Keratinocyte (primary cell): ENCODE measurements around the gene ELL.

Experiments
- CTCF ChIP-seq, 3 experiments: IDR thresholded peaks in 1 of 3; conservative IDR thresholded peaks in 1 of 3; optimal IDR thresholded peaks in 1 of 3; 2 replicates in 2 of 3; 3 replicates in 1 of 3; pipeline versions ENCODE3 to v1.5.1; 2011; ENCODE audit warnings: low read length in 3 of 3, mild to moderate bottlenecking in 3 of 3, moderate library complexity in 2 of 3, control low read depth in 1 of 3, inconsistent platforms in 1 of 3; ENCODE audit not compliant: insufficient read depth in 2 of 3; ENCODE audit errors: extremely low read depth in 1 of 3
- EZH2 ChIP-seq: IDR thresholded peaks from one replicate; pipeline ENCODE4 v1.6.1; 2012; ENCODE audit warnings: inconsistent platforms, mild to moderate bottlenecking, low read length, moderate library complexity

GRCh38 chr19:18432275-18433014 is 89.4 kb downstream of the ELL start:
- TF ChIP-seq CTCF (optimal IDR thresholded peaks at IDR 0.05 in 1 of 3, IDR thresholded peaks at IDR 0.05 in 1 of 3, conservative IDR thresholded peaks at IDR 0.05 in 1 of 3; ENCODE audit: extremely low read depth in 1 of 3, insufficient read depth in 2 of 3, low read length in 3 of 3) (no peak), EZH2 (no peak)
